Measurements from ENCODE around the gene GNB1L.

GRCh38 chr22:19876941-19877625, 22.4 kb upstream of the GNB1L start:
- TF ChIP-seq CTCF (IDR thresholded peaks at IDR 0.05; ENCODE audit: low read depth, low read length) (no peak), EZH2phosphoT487 (IDR thresholded peaks at IDR 0.05; ENCODE audit: low read depth) (no peak)
